HG03521 (cell line): ENCODE data around the gene XIRP1.

Experiments used
- ATAC-seq: cut with Tn5 transposase; IDR thresholded peaks from one replicate; pipeline ENCODE4 v1.9.1; 2021; ENCODE audit warnings: mild to moderate bottlenecking, moderate library complexity; ENCODE audit not compliant: unreplicated experiment

The XIRP1 gene

DNA sequence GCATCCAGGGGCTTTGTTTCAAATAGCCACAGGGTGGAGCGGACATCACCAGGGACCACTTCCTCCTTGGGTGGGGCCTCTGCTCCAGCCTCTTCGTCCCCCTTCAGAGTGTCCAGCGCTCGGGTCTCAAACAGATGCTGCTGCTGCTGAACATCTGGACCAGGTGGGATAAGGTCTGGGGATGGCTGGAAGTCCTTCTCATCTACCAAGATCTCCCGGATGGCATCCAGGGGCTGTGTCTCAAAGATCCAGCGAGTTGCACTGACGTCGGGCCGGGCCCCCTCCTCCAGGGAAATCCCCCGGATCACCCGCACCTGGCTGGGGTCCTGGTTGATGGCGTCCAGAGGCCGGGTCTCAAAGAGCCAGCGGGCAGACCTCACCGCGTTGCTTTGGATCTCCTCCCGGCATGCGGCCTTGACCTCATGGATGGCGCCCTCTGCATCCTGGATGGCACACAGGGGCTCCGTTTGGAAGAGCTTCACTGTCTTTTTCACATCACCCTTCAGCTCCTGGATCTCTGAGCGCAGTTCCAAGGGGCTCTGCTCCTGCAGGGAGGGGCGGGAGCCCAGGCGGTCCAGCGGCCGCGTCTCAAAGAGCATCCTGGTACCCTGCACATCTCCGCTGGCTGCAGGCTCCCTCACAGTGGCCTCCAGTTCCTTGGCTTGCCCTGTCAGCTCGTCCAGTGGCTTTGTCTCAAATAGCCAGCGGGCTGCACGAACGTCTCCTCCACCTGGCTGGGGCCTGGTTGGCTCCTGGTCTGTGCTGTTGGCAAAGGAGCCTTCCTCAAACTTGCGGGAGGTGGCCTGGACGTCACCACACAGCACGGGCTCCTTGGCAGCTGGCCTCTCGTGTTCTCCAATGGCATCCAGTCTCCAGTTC lies 3.9 kb downstream of the XIRP1 start:
- no peak for ATAC-seq

- no peak for ATAC-seq
Observed at GRCh38 chr3:39187372-39188155, 4.8 kb downstream of the XIRP1 start.

DNA sequence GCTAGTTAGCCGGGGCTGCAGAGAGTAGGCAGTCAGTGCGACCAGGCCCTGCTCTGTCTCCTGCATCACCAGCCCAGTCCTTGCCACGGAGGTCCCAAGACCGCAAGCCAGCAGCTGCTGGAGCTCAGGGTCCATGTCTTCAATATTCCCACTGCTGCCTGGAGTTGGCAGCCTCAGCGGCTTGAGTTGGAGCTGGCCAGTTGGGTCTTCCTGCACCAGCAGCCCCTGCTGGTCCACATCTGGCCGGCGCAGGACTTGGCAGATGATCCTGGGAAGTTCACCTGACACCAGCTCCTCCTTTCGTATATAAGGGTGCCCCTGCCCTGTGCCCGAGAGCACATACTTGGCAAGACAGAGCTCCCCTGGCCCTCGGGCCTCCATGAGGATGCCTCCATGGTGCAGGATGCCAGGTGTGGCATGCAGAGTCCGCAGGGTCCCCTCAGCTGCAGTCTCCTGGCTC lies 5.7 kb downstream of the XIRP1 start:
- ATAC-seq = no peak

GRCh38 chr3:39185959-39186691 lies 6.3 kb downstream of the XIRP1 start:
- no peak for ATAC-seq

GRCh38 chr3:39185326-39185958 lies 7.0 kb downstream of the XIRP1 start:
- ATAC-seq = no peak

GRCh38 chr3:39184968-39185285 lies 7.5 kb downstream of the XIRP1 start:
- ATAC-seq = no peak

DNA sequence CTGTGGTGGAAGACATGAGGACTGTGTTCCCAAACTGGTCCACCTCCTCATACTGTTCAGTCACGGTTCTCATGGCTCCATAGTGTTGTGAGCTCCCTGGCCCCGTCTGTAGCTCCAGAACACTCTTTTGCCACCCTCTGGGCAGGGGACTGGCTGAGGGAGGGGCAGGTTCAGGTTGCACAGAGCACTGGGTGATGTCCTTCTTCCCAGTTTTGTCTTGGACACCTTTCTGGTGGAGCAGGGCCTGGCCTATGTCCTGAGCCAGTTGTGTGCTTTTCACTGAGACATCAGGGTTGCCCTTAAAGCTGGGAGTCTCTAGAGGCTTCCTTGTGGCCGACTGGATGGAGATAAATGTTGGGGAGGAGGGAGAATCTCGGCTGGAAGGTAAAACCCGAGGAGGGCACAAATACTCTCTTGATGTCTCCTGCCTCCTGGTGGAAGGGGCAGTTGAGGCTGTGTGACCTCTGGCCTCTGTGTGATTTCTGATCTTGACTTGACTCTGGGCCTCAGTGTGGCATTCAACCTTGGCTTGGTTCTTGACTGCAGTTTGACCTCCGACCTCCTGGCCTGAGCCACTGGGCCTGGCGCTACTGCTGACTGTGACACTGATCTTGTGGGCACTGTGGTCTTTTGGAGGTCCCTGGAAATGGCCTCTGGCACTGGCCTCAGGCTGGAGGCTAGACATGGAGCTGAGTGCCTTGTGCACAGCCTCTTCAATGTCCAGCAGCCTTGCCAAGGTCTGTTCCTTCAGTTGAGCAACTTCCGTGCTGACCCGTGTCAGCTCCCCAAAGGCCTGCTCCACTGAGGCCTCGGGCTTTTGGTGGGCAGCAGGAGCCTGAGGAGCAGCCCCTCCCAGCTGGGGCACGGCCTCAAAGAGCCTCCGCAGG lies 8.1 kb downstream of the XIRP1 start:
- ATAC-seq = no peak

GRCh38 chr3:39183211-39184080 lies 8.9 kb downstream of the XIRP1 start:
- no peak for ATAC-seq

DNA sequence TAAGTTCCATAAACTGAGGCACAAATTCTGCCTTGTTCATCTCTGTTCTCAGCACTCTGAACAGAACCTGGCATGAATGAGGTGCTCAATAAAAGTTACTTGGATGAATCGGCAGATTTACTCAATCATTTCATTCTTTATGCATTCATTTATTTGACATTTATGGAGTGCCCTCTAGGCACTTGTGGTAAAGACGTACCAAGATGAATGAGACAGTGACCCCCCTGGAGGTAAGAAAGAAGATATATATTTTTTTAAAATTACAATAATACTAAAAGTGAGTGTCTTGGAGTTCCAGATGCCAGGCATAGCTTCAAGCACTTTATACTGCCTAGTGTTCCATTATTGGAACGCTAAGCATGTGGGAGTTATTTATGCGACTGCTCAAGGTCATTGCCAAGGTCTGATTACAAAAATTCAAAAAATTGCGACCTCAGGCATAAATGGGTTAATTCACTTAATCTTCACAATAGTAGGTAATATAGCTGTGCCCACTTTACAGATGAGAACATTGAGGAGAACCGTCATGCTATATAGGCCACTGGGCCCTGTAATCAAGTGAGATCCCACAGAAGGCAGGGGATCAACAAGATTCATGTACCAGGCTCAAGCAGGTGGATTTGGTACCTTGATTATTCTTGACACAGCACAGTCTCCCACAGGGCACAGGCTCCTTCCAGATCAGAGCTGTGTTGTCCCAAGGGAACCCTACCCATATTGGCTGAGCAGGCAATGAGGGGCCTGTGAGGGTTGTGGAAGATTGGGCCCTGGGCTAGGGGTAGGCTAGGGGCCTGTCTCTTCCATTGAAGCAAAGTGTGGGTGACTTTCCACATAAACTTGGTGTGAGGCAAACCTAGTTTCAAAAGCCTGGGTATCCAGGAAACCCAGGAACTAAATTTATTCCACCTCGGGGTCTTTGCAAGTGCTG lies 10.7 kb downstream of the XIRP1 start:
- ATAC-seq = no peak

- ATAC-seq = peak; percentile 94
Observed at GRCh38 chr3:39180546-39181346, 11.6 kb downstream of the XIRP1 start.

- ATAC-seq = no peak
Observed at GRCh38 chr3:39180183-39180545, 12.2 kb downstream of the XIRP1 start.

GRCh38 chr3:39178553-39178952 lies 13.8 kb downstream of the XIRP1 start:
- ATAC-seq = no peak

DNA sequence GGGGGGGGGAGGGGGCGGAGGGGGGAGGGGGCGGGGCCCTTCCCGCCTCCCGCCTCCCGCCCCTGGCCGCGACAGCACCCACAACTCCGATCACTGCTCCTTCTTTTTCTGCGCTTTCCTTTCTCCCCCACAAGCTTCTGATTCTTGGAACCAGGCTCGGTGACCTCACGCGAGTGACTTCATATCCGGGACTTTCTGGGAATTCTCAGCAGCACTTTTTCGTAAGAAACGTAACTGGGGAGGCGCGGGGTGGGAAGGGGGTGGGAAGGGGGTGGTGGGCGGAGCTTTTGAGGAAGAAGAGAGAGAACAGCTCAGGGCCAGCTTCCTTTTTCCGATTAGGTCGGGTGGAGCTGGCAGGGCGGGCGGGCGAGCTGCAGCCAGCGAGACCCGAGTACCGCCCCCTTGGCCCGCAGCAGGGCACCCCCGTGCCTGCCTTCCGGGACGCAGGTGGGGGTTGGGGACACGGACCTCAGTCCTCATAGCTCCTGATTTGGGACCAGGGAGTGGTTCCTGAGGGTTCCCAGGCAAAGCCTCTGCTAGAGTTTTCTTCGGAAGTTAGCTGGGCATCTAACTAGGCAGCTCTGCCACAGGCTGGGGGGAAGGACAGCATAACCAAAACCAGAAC lies 14.6 kb downstream of the XIRP1 start:
- no peak for ATAC-seq

GRCh38 chr3:39176025-39176714 lies 16.2 kb downstream of the XIRP1 start:
- ATAC-seq = no peak

DNA sequence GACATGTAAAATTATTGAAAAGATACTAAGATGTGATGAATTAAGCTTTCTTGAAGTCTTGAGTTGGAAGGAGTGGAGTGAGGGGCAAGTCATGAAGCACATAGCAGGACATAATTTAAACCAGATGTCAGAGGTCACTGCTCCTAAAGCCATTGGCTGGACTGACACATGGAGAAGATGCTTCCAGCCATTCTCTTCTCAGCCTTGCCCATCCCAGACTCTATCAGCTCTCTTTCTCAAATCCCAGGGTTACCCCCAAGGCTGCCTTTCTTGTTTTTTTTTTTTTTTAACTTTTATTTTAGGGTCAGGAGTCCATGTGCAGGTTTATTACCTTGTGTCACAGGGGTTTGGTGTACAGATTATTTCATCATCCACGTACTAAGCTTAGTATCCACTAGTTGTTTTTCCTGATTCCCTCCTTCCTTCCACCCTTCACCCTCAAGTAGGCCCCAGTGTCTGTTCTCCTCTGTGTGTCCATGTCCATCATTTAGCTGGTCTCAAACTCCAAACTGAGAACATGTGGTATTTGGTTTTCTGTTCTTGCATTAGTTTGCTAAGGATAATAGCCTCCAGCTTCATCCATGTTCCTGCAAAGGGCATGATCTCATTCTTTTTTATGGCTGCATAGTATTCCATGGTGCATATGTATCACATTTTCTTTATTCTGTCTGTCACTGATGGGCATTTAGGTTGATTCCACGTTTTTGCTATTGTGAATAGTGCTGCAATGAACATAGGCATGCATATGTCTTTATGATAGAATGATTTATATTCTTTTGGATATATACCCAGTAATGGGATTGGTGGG lies 18.9 kb downstream of the XIRP1 start:
- ATAC-seq = no peak
